Gastrocnemius medialis (tissue), 4 donors: ENCODE data around the gene C1RL. TPM values are rescaled to one million over a fixed set of nuclear protein-coding genes. Genes with fewer than 3 reads are reported as not detected.

ENCODE experiments used
- ATAC-seq, 2 donors: fragments of 150-250 bp; one replicate each; pipeline ENCODE4 v1.9.1; 2016
- DNase-seq, 2 donors: peaks; one replicate each; pipeline ENCODE4 v3.0.0-alpha.2; 2019
- H3K27ac ChIP-seq, 4 donors: fragments of 200-600 bp; sonication (generic); 1 replicate in 1 of 4; 2 replicates in 3 of 4; pipeline ENCODE4 v1.5.1; 2016 to 2018; ENCODE audit warnings: mild to moderate bottlenecking in 2 of 4, moderate library complexity in 1 of 4
- H3K27me3 ChIP-seq, 3 donors: fragments of 200-600 bp; sonication (generic) in 2 of 3; 1 replicate in 1 of 3; 2 replicates in 2 of 3; pipeline versions ENCODE4 v1.5.1 to v1.6.0; 2016 to 2019; ENCODE audit warnings: mild to moderate bottlenecking in 1 of 3, moderate library complexity in 1 of 3
- H3K36me3 ChIP-seq, 2 donors: fragments of 200-600 bp; sonication (generic) in 1 of 2; one replicate each; pipeline ENCODE4 v1.5.1; 2017 to 2018
- H3K4me1 ChIP-seq, 2 donors: fragments of 200-600 bp; sonication (generic) in 1 of 2; one replicate each; pipeline ENCODE4 v1.5.1; 2016 to 2017; ENCODE audit warnings: mild to moderate bottlenecking in 2 of 2
- H3K4me3 ChIP-seq, 4 donors: fragments of 200-600 bp; sonication (generic) in 3 of 4; 1 replicate in 1 of 4; 2 replicates in 3 of 4; pipeline ENCODE4 v1.5.1; 2016 to 2019; ENCODE audit warnings: mild to moderate bottlenecking in 2 of 4
- H3K9me3 ChIP-seq, 3 donors: fragments of 200-600 bp; sonication (generic) in 2 of 3; 1 replicate in 1 of 3; 2 replicates in 2 of 3; pipeline ENCODE4 v1.5.1; 2016 to 2019
- CTCF ChIP-seq, 5 experiments: fragments of 450-650 bp in 3 of 5; fragments of 200-600 bp in 2 of 5; sonication (generic) in 2 of 5; IDR thresholded peaks in 4 of 5; conservative IDR thresholded peaks in 1 of 5; 1 replicate in 4 of 5; 2 replicates in 1 of 5; pipeline ENCODE4 v1.5.1; 2016 to 2019; ENCODE audit warnings: antibody characterized with exemption in 5 of 5, mild to moderate bottlenecking in 3 of 5, moderate library complexity in 3 of 5
- POLR2A ChIP-seq, 2 donors: fragments of 450-650 bp; IDR thresholded peaks; one replicate each; pipeline ENCODE4 v1.6.1; 2017; ENCODE audit warnings: antibody characterized with exemption in 2 of 2, mild to moderate bottlenecking in 2 of 2, moderate library complexity in 2 of 2
- in situ Hi-C, 4 donors: fragments of 200-750 bp; cut with MboI; loops; one replicate each; pipeline versions ENCODE4 v1.15.0 to v1.8.0; 2017; ENCODE audit warnings: low sequenced_read_pairs in 4 of 4
- intact Hi-C: fragments of 100-400 bp; cut with DNase I; formaldehyde crosslinking; loops from one replicate; pipeline ENCODE4 v1.15.1; 2023; ENCODE audit warnings: low total_unique reads
- total RNA-seq, 4 donors: library from RNA; depleted of rRNA; stranded (reverse); fragments of >200 nt; gene quantifications; one replicate each; pipeline versions ENCODE4 v1.1.0 to v1.2.3, GENCODE V29; 2016

C1RL gene
- total RNA-seq, 4 donors from 2014 or later = 15.0 to 18.7 (median 16.7) TPM

- no peaks in the 10 kb centered on the region for H3K36me3 ChIP-seq
- intact Hi-C loops = no loop called here
- no peak for ATAC-seq
Measured at GRCh38 chr12:7150356-7150755, 41.3 kb upstream of the C1RL start.

GRCh38 chr12:7146906-7147305 is 37.9 kb upstream of the C1RL start:
- in situ Hi-C loops (no loop called here), intact Hi-C loops (no loop called here)
- H3K36me3 ChIP-seq = no peaks in the 10 kb centered on the region
- no peaks in the 10 kb centered on the region for H3K9me3 ChIP-seq
- DNase-seq (no peak), ATAC-seq (no peak)
- H3K27me3 ChIP-seq = no peaks in the 10 kb centered on the region
- no peak for TF ChIP-seq POLR2A (IDR thresholded peaks at IDR 0.05)
- TF ChIP-seq CTCF (IDR thresholded peaks at IDR 0.05 in 4 of 5, conservative IDR thresholded peaks at IDR 0.05 in 1 of 5) = no peak
- H3K4me1 ChIP-seq = no peaks in the 10 kb centered on the region
- H3K4me3 ChIP-seq = no peak overlapping the region
- no peak overlapping the region for H3K27ac ChIP-seq

More at GRCh38 chr12:7150356-7150755, 41.3 kb upstream of the C1RL start:
- in situ Hi-C loops = no loop called here
- no peaks in the 10 kb centered on the region for H3K9me3 ChIP-seq
- no peak for DNase-seq
- no peak overlapping the region for H3K4me3 ChIP-seq
- H3K27ac ChIP-seq = no peak overlapping the region
- no peaks in the 10 kb centered on the region for H3K4me1 ChIP-seq
- TF ChIP-seq CTCF (IDR thresholded peaks at IDR 0.05 in 4 of 5, conservative IDR thresholded peaks at IDR 0.05 in 1 of 5) (no peak), POLR2A (IDR thresholded peaks at IDR 0.05) (no peak)
- H3K27me3 ChIP-seq = no peaks in the 10 kb centered on the region

- DNase-seq (no peak), ATAC-seq (no peak)
- Histone ChIP-seq H3K9me3 (no peaks in the 10 kb centered on the region), H3K4me1 (no peaks in the 10 kb centered on the region), H3K27me3 (no peaks in the 10 kb centered on the region), H3K27ac (no peak overlapping the region), H3K4me3 (no peak overlapping the region), H3K36me3 (no peaks in the 10 kb centered on the region)
- intact Hi-C loops = no loop called here
- in situ Hi-C loops = no loop called here
- TF ChIP-seq CTCF (IDR thresholded peaks at IDR 0.05 in 4 of 5, conservative IDR thresholded peaks at IDR 0.05 in 1 of 5) = no peak
- TF ChIP-seq POLR2A (IDR thresholded peaks at IDR 0.05) = no peak
Measured at GRCh38 chr12:7146228-7146627, 37.2 kb upstream of the C1RL start.

- in situ Hi-C loops = no loop called here
Measured at GRCh38 chr12:7145671-7146070, 36.7 kb upstream of the C1RL start.

More at GRCh38 chr12:7145671-7146070, 36.7 kb upstream of the C1RL start:
- H3K9me3 ChIP-seq = no peaks in the 10 kb centered on the region
- no peak overlapping the region for H3K4me3 ChIP-seq
- H3K27ac ChIP-seq = no peak overlapping the region
- H3K36me3 ChIP-seq = no peaks in the 10 kb centered on the region
- DNase-seq = no peak
- intact Hi-C loops = no loop called here
- no peaks in the 10 kb centered on the region for H3K4me1 ChIP-seq
- H3K27me3 ChIP-seq = no peaks in the 10 kb centered on the region
- no peak for ATAC-seq
- TF ChIP-seq POLR2A (IDR thresholded peaks at IDR 0.05) = no peak
- no peak for TF ChIP-seq CTCF (IDR thresholded peaks at IDR 0.05 in 4 of 5, conservative IDR thresholded peaks at IDR 0.05 in 1 of 5)
